Measurements from ENCODE around the gene IFT57.

- TF ChIP-seq NFRKB (IDR thresholded peaks at IDR 0.05) (no peak), ARNT (IDR thresholded peaks at IDR 0.05) (no peak), FOXA1 (IDR thresholded peaks at IDR 0.05) (no peak), HDGF (IDR thresholded peaks at IDR 0.05; ENCODE audit: borderline replicate concordance) (no peak), ZNF384 (IDR thresholded peaks at IDR 0.05) (no peak)
Measured at GRCh38 chr3:108134555-108134880, 87.7 kb downstream of the IFT57 start.

Measured in HEK293T (cell line).